ENCODE data around the gene SHISA9. TPM values are rescaled to one million over a fixed set of nuclear protein-coding genes. Genes with fewer than 3 reads are reported as not detected.

SHISA9 gene
- total RNA-seq, 1 donor from 2014 or later: 3.7 TPM

DNA sequence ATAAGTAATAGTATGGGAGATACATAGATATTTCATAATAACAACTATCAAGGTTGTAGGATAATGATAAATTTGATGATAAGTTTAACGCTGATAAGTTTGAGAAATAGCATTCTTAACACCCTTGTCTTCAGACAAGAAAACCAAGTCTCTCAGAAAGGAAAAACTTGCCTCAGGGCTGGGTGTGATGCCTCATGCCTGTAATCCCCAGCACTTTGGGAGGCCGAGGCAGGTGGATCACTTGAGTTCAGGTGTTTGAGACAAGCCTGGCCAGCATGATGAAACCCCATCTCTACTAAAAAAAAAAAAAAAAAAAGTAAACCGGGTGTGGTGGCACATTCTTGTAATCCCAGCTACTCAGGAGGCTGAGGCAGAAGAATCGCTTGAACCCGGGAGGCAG, 90.7 kb downstream of the SHISA9 start:
- TF ChIP-seq, protein P1, sequence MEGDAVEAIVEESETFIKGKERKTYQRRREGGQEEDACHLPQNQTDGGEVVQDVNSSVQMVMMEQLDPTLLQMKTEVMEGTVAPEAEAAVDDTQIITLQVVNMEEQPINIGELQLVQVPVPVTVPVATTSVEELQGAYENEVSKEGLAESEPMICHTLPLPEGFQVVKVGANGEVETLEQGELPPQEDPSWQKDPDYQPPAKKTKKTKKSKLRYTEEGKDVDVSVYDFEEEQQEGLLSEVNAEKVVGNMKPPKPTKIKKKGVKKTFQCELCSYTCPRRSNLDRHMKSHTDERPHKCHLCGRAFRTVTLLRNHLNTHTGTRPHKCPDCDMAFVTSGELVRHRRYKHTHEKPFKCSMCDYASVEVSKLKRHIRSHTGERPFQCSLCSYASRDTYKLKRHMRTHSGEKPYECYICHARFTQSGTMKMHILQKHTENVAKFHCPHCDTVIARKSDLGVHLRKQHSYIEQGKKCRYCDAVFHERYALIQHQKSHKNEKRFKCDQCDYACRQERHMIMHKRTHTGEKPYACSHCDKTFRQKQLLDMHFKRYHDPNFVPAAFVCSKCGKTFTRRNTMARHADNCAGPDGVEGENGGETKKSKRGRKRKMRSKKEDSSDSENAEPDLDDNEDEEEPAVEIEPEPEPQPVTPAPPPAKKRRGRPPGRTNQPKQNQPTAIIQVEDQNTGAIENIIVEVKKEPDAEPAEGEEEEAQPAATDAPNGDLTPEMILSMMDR (conservative IDR thresholded peaks at IDR 0.05; ENCODE audit: low read depth, low read length): no peak
- no peak for DNase-seq (ENCODE audit: low read depth)
- no peak overlapping the region for H3K4me3 ChIP-seq (ENCODE audit: low read depth, low read length)

DNA sequence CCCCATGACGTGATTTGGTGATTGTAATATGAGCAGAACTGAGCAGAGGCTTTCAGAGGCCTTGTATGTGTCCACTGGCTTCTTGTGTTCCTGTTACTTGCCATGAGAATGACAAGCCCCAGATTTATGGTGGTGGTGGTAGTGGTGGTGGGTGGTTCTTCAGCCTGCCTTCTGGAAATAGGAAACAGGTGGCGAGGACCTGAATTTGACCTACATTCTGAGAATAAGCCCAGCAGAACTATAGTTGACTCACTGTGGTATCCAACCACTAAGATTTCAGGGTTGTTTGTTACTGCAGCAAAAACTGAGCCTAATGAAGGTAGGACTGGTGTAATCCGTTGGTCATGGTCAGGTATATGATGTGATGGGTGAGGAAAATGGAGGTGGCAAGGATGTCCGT, 93.0 kb downstream of the SHISA9 start:
- TF ChIP-seq, protein P1 (conservative IDR thresholded peaks at IDR 0.05; ENCODE audit: low read depth, low read length): no peak
- H3K4me3 ChIP-seq (ENCODE audit: low read depth, low read length): no peak overlapping the region
- DNase-seq (ENCODE audit: low read depth): no peak

DNA sequence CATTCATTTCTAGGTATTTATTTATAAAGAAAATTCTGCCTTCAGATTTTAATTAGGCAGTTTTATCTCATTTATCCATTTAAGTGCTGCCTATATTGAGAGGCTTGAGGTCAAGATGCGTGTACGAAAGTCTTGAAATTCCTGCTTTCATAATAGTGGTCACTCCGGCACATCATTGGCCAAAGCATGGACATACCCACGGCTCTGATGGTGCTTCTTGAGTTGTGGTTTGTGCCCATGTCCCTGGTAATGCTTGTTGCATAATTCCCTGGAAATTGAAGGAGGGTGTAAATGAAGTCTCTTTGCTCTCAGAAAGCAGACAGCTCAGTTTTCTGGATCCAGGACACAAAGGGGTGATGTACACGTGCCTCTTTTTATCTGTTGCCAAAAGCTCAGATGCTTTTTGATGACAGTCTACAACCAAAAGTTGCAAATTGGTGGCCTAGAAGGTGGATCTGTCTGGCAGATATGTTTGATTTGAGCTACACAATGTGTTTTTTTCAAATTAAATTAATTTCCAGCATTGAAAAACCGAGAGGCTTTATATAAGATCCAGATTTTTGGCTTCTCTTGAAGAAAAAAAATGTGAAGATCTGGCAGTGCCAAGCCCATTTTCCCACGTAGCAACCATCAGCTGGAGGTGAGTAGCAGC, 94.4 kb downstream of the SHISA9 start:
- TF ChIP-seq, protein P1 (conservative IDR thresholded peaks at IDR 0.05; ENCODE audit: low read depth, low read length): no peak
- H3K4me3 ChIP-seq (ENCODE audit: low read depth, low read length): no peak overlapping the region
- DNase-seq (ENCODE audit: low read depth): no peak

DNA sequence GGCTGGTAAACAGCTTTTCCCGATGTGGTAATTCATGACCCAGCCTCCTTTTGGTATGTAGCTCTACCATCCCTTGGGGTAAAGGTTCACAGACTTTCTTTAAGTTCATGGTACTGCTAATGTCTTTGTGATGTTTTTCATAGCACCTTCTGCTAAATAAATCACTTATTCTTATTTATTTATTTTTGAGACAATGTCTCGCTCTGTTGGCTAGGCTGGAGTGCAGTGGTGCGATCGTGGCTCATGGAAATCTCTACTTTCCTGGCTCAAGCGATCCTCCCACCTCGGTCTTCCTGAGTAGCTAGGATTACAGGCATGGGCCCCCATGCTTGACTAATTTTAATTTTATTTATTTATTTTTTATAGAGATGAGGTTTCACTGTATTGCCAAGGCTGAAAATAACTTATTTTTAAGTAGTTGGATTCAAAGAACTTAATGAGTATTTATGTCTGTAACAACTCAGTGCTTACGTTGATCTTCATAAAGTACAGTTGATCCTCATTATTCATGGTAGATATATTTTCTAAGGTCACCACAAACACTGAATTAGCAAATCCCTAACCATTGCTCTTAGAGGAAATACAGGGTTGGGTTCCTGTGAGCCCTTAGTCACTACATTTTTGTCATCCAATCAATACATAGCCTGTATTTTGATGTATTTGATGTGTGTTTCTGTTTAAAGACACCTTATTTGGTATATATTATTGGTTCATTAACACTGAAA, 97.1 kb downstream of the SHISA9 start:
- DNase-seq (ENCODE audit: low read depth): no peak
- TF ChIP-seq, protein P1 (conservative IDR thresholded peaks at IDR 0.05; ENCODE audit: low read depth, low read length): no peak

DNA sequence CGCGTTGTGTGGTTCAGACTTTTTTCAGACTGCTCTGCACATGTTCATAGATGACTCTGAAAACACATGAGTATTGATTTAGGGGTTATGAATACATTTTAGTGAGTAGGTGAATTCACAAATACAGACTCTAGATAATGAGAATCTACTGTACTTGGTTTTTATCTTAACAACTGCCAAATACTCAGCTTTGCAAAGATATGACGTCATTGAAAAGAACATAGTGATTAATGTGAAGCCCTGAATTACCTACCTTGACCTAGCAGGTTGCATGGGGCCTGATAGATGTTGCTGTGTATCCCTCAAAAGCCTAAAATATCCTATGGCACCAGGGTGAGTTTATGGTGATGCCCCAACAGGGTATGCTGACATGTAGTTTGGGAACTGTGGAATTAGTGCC, 98.0 kb downstream of the SHISA9 start:
- no peak overlapping the region for H3K4me3 ChIP-seq (ENCODE audit: low read depth, low read length)
- no peak for DNase-seq (ENCODE audit: low read depth)
- TF ChIP-seq, protein P1 (conservative IDR thresholded peaks at IDR 0.05; ENCODE audit: low read depth, low read length): no peak

More for the DNA sequence above, 97.1 kb downstream of the SHISA9 start:
- H3K4me3 ChIP-seq (ENCODE audit: low read depth, low read length): no peak overlapping the region

DNA sequence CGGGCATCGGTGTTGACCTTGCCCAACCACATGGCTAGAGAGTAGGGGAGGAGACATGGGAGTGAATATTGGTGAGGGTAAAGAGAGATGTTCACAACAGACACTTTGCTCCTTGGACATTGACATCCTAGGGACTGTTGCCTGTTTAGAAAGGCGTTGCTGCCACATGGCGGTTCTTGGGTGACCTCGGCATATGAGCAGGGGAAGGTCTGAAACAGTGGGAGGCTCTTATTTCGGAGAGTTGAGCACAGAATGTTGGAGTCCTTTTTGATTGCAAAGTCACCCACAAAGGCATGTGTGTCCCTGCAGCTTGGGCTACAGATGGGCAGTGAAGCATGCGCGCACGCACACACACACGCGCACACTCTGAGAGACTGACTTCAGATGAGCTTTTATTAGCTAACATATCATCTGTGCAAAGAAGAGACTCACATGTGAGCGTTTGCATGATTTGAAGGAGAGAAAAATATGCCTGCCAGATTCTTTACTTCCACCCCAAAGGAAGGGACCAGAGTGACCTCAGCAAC, 104.4 kb downstream of the SHISA9 start:
- TF ChIP-seq, protein P1 (conservative IDR thresholded peaks at IDR 0.05; ENCODE audit: low read depth, low read length): peak; percentile 19
- H3K4me3 ChIP-seq (ENCODE audit: low read depth, low read length): no peak overlapping the region
- no peak for DNase-seq (ENCODE audit: low read depth)
